GM13976 (cell line): Measurements from ENCODE around the gene INSR.
"Not testable (repeated sequence)": the region's sequence is repeated elsewhere in the genome, so short reads cannot be mapped to it uniquely, and the experiment has no call there.

ENCODE experiments used
- DNase-seq: peaks from one replicate; pipeline ENCODE4 v3.0.0; 2012; ENCODE audit warnings: low spot score
- in situ Hi-C: fragments of 300-500 bp; cut with MboI; formaldehyde crosslinking; loops from one replicate; pipeline ENCODE4 v1.12.0; 2022; ENCODE audit warnings: low sequenced_read_pairs, mixed read lengths, inconsistent platforms; ENCODE audit not compliant: unreplicated experiment
- TF ChIP-seq, protein P1 (sequence below): IDR thresholded peaks from 2 replicates; pipeline ENCODE4 v1.5.1; 2012; ENCODE audit warnings: borderline replicate concordance, mild to moderate bottlenecking; ENCODE audit not compliant: insufficient read depth; ENCODE audit errors: extremely low read depth, missing control alignments, control extremely low read depth

The INSR gene

DNA sequence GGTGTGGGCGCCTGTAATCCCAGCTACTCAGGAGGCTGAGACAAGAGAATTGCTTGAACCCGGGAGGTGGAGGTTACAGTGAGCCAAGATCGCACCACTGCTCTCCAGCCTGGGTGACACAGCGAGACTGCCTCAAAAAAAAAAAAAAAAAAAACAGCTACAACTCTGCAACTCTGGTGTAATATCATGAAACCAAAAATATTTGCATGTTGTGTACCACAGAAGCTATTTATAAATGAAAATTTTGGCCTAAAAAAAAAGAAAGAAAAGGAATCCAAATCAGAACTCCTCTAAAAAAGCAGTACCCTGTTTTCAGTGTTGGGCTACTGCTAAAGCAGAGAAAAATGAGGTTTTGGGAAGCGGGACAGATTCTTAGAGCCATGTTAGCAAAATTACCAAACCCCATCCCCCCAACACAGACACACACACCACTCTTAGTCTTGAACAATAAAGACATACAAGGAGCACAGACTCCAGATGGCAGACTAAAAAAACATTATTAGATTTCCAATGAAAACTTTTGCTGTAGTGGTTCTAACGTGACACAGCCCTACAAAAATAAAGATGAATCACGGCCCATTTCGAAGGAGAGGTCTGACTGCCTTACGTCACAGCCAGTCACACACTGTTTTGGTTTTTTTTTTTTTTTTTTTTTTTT is 51.5 kb downstream of the INSR start:
- in situ Hi-C loops, result no loop called here
- peak; percentile 65 for DNase-seq

DNA sequence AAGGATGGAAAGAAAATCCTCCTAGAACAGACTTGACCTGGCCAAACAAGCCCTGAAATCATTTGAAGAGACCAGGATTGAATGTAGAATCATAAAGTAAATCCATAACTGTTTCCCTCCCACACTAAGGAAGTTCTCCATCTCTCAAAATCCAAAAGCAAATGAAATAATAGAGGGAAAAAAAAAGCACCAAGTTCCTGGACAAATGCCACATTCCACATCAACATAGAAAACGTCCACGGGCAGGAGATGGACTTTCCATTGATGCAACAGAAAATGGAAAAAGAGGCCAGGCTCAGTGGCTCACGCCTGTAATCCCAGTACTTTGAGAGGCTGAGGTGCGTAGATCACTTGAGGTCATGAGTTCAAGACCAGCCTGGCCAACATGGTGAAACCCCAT is 56.2 kb downstream of the INSR start:
- no peak for DNase-seq
- in situ Hi-C loops, result no loop called here
- TF ChIP-seq, protein P1, sequence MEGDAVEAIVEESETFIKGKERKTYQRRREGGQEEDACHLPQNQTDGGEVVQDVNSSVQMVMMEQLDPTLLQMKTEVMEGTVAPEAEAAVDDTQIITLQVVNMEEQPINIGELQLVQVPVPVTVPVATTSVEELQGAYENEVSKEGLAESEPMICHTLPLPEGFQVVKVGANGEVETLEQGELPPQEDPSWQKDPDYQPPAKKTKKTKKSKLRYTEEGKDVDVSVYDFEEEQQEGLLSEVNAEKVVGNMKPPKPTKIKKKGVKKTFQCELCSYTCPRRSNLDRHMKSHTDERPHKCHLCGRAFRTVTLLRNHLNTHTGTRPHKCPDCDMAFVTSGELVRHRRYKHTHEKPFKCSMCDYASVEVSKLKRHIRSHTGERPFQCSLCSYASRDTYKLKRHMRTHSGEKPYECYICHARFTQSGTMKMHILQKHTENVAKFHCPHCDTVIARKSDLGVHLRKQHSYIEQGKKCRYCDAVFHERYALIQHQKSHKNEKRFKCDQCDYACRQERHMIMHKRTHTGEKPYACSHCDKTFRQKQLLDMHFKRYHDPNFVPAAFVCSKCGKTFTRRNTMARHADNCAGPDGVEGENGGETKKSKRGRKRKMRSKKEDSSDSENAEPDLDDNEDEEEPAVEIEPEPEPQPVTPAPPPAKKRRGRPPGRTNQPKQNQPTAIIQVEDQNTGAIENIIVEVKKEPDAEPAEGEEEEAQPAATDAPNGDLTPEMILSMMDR, result no peak

More for the DNA sequence above, 51.5 kb downstream of the INSR start:
- TF ChIP-seq, protein P1, result no peak

DNA sequence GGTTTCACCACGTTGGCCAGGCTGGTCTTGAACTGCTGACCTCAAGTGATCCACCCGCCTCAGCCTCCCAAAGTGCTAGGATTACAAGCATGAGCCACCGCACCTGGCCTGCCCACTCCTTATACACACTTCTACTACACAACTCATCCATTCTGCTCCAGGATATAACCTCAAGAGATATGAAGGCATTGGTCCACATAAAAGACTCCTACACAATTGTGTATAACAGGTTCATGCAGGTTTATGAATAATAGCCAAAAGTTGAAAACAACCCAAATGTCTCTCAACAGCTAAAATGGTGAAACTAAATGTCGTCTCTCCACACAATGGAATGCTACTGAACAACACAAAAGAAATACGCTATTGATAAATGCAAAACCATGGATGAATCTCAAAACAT is 58.1 kb downstream of the INSR start:
- TF ChIP-seq, protein P1, result no peak
- in situ Hi-C loops, result no loop called here
- DNase-seq, result no peak

DNA sequence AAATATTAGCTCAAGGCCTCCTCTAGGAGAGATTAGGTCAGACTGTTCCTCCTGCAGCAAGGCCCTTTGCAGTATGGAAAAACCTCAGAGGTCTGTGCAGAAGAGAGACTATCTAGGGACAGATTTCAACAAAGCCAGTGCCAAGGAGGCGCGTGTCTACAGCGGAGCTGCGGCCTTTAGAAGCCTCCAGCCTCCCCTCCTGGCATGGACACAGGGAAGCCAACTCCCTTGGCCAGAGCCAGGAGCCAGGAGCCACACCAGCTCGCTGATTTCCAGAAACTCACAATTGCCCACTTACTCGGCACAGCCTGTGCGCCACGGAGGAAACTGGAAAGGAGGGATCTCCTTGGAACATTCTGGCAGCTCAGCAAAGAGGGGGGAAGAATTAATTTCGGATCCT is 63.4 kb downstream of the INSR start:
- TF ChIP-seq, protein P1, result no peak
- in situ Hi-C loops, result no loop called here
- no peak for DNase-seq

DNA sequence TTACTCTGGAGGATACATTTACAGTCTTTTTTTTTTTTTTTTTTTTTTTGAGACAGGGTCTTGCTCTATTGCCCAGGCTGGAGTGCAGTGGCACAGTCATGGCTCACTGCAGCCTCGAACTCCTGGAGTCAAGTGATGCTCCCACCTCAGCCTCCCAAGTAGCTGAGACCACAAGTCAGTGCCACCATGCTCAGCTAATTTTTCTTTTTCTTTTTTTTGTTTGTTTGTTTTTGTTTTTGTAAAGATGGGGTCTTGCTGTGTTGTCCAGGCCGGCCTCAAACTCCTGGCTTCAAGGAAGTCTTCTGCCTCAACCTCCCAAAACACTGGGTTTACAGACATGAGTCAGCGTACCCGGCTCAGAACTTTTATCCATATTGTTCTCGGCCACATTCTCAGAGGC is 64.5 kb downstream of the INSR start:
- no peak for DNase-seq

DNA sequence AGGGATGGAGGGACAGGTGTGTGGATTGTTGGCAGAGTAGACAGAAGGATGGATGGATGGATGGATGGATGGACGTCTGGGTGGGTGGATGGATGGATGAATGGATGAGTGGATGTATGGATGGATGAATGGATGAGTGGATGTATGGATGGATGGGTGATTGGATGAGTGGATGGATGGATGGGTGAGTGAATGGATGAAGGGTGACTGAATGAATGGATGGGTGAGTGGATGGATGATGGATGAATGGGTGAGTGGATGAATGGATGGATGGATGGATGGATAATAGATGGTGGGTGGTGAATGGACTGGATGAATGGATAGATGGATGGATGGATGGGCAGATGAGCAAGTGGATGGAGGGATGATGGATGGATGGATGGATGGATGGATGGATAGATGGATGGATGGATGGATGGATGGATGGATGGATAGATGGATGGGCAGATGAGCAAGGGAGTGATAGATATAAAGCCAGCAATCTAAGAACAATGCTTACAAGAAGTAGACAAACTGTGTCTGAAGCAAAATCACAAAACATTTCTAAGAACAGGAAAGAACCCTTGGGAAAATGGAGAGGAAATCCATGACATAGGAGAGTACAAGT is 65.2 kb downstream of the INSR start:
- in situ Hi-C loops, result no loop called here
- no peak for DNase-seq
- TF ChIP-seq, protein P1, result no peak

More for the DNA sequence above, 64.5 kb downstream of the INSR start:
- TF ChIP-seq, protein P1, result no peak
- in situ Hi-C loops, result no loop called here

DNA sequence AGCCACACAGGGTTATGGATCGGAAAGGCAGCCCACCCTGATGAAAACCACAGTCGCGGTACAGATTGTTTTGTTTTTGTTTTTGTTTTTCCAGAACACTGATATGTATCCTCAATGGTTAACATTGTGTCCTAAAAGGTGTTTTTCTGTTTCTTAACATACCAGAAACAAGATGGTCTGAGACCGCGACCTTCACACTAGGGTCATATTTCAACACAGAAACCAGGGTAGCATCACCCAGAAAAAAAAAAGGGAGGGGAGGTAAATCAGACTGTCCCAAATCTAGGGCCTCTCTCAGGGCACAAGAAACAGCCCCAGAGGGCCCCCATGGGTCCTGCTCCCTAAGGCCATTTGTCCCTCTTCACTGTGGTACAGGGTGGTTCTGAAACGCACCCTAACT is 66.5 kb downstream of the INSR start:
- TF ChIP-seq, protein P1, result no peak
- in situ Hi-C loops, result no loop called here
- DNase-seq, result no peak

DNA sequence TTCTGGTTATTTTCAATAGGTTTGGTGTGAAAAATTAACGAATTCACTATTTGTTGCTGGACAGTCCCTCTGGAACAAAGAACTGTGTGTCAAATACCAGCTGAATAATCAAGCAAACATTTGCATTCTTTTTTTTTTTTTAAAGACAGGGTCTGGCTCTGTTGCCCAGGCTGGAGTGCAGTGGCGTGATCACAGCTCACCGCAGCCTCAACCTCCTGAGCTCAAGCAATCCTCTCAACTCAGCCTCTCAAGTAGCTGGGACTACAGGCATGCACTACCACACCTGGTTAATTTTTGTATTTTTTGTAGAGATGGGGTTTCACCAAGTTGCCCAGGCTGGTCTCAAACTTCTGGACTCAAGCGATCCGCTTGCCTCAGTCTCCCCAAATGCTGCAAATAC is 67.1 kb downstream of the INSR start:
- DNase-seq, in situ Hi-C loops: not testable (repeated sequence)
